Sigmoid colon (tissue), 4 donors: Measurements from ENCODE around the gene OLIG1.

Experiments
- POLR2A ChIP-seq, 2 donors: fragments of 450-650 bp; IDR thresholded peaks; one replicate each; pipeline ENCODE4 v1.6.1; 2016; ENCODE audit warnings: antibody characterized with exemption in 2 of 2, mild to moderate bottlenecking in 2 of 2, moderate library complexity in 2 of 2
- POLR2AphosphoS5 ChIP-seq, 4 donors: sonication (generic); formaldehyde crosslinking; IDR thresholded peaks; one replicate each; pipeline ENCODE4 v1.6.1; 2017; ENCODE audit warnings: antibody characterized with exemption in 4 of 4
- TF ChIP-seq, protein P1 (sequence below), 4 experiments: fragments of 450-650 bp in 3 of 4; fragments of 200-600 bp in 1 of 4; IDR thresholded peaks; one replicate each; pipeline ENCODE4 v1.5.1; 2016 to 2019; ENCODE audit warnings: antibody characterized with exemption in 4 of 4, mild to moderate bottlenecking in 3 of 4, moderate library complexity in 2 of 4

DNA sequence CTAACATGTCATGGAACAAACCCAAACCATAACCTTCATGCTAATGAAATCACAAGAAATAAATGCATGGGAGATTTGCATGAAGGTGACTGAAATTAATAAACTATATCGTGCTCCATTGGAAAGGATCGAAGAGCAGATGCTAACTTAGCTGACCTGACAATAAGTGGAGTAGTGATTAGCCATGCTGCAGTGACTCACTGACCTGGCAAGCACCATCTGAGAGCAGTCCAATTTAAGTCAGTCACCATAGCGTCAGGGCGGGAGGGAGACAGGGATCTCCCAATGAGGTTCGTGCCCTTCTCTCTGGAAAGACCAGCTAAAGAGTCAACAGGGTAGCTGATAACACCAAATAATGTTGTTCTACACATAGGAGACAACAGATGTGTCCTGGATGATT lies 22.7 kb upstream of the OLIG1 start:
- TF ChIP-seq, protein P1, sequence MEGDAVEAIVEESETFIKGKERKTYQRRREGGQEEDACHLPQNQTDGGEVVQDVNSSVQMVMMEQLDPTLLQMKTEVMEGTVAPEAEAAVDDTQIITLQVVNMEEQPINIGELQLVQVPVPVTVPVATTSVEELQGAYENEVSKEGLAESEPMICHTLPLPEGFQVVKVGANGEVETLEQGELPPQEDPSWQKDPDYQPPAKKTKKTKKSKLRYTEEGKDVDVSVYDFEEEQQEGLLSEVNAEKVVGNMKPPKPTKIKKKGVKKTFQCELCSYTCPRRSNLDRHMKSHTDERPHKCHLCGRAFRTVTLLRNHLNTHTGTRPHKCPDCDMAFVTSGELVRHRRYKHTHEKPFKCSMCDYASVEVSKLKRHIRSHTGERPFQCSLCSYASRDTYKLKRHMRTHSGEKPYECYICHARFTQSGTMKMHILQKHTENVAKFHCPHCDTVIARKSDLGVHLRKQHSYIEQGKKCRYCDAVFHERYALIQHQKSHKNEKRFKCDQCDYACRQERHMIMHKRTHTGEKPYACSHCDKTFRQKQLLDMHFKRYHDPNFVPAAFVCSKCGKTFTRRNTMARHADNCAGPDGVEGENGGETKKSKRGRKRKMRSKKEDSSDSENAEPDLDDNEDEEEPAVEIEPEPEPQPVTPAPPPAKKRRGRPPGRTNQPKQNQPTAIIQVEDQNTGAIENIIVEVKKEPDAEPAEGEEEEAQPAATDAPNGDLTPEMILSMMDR (IDR thresholded peaks at IDR 0.05) = no peak
- no peak for TF ChIP-seq POLR2AphosphoS5 (IDR thresholded peaks at IDR 0.05)
- no peak for TF ChIP-seq POLR2A (IDR thresholded peaks at IDR 0.05)
